ENCODE data around the gene MAPKBP1.

The MAPKBP1 gene

GRCh38 chr15:41799488-41799805 is 25.2 kb downstream of the MAPKBP1 start:
- no peak for DNase-seq (ENCODE audit: extremely low spot score)
- TF ChIP-seq FOXM1 (IDR thresholded peaks at IDR 0.05; ENCODE audit: borderline replicate concordance) (no peak), TARDBP (IDR thresholded peaks at IDR 0.05) (no peak), SUZ12 (IDR thresholded peaks at IDR 0.05) (no peak), ELF4 (IDR thresholded peaks at IDR 0.05) (no peak)
- TF ChIP-seq, protein P1, sequence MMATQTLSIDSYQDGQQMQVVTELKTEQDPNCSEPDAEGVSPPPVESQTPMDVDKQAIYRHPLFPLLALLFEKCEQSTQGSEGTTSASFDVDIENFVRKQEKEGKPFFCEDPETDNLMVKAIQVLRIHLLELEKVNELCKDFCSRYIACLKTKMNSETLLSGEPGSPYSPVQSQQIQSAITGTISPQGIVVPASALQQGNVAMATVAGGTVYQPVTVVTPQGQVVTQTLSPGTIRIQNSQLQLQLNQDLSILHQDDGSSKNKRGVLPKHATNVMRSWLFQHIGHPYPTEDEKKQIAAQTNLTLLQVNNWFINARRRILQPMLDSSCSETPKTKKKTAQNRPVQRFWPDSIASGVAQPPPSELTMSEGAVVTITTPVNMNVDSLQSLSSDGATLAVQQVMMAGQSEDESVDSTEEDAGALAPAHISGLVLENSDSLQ (IDR thresholded peaks at IDR 0.05): no peak
- POLR2A ChIA-PET: no interaction called here
- CTCF ChIA-PET: interaction anchor here (0.6 kb wide), 1 partner anchor 285 kb away, joined by 3 read pairs; no protein-coding TSS in a partner anchor

DNA sequence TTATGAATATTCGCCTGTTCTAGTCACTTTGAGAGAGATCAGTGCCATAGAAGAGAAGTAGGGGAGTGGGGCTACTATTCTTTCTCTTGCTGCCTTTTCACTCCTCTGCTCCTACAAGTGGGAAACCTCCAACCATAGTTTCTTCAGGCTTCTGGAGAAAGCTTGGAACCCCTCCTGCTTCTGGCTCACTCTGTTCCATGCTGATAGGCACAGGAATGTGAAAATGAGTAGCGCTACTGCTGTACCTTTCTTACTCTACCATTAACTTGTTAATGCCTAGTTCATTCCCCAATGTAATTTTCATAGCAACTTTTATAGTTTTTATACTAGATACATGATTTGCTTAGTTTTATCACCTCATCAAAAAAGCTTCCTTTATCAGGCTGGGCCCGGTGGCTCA is 26.9 kb downstream of the MAPKBP1 start:
- TF ChIP-seq HDGF (IDR thresholded peaks at IDR 0.05; ENCODE audit: borderline replicate concordance) (no peak), ELF4 (IDR thresholded peaks at IDR 0.05) (no peak), L3MBTL2 (conservative IDR thresholded peaks at IDR 0.05) (no peak), NFRKB (IDR thresholded peaks at IDR 0.05) (no peak)
- TF ChIP-seq, protein P1 (IDR thresholded peaks at IDR 0.05): no peak
- ChIA-PET CTCF (interaction anchor here (0.7 kb wide), 1 partner anchor 92 kb away, joined by 3 read pairs; no protein-coding TSS in a partner anchor), POLR2A (no interaction called here)
- DNase-seq (ENCODE audit: extremely low spot score): no peak

DNA sequence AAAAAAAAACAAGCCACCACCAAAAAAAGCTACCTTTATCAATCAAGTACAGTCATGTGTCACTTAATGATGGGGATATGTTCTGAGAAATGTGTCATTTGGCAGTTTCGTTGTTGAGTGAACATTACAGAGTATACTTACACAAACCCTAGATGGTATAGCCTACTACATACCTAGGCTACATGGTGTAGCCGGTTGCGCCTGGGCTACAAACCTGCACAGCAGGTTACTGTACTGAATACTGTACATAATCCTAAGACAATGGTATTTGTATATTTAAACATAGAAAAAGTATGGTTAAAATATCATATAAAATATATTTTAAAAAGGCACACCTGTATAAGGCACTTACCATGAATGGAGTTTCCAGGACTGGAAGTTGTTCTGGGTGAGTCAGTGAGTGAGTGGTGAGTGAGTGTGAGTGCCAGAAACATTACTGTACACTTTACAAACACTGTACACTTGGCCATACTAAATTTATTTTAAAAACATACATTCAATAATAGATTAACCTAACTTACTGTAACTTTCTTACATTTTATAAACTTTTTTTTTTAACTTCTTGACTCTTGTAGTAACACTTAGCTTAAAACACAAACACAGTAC is 27.7 kb downstream of the MAPKBP1 start:
- DNase-seq (ENCODE audit: extremely low spot score): no peak
- TF ChIP-seq L3MBTL2 (conservative IDR thresholded peaks at IDR 0.05): no peak
- no peak for TF ChIP-seq BHLHE40 (IDR thresholded peaks at IDR 0.05; ENCODE audit: borderline replicate concordance)
- ChIA-PET CTCF (interaction anchor here (1.5 kb wide), 1 partner anchor 27 kb away, joined by 5 read pairs; the partner anchor contains the start of gene MAPKBP1), POLR2A (no interaction called here)

- DNase-seq (ENCODE audit: extremely low spot score): no peak
- TF ChIP-seq BHLHE40 (IDR thresholded peaks at IDR 0.05; ENCODE audit: borderline replicate concordance): no peak
- TF ChIP-seq ARNT (IDR thresholded peaks at IDR 0.05): no peak
- TF ChIP-seq FOXM1 (IDR thresholded peaks at IDR 0.05; ENCODE audit: borderline replicate concordance): no peak
- no peak for TF ChIP-seq TARDBP (IDR thresholded peaks at IDR 0.05)
- TF ChIP-seq LEF1 (IDR thresholded peaks at IDR 0.05; ENCODE audit: borderline replicate concordance): no peak
- TF ChIP-seq CTBP1 (IDR thresholded peaks at IDR 0.05; ENCODE audit: borderline replicate concordance): no peak
- no peak for TF ChIP-seq SUZ12 (IDR thresholded peaks at IDR 0.05)
- POLR2A ChIA-PET: no interaction called here
- CTCF ChIA-PET: no interaction called here
Measured at GRCh38 chr15:41804361-41804760, 30.1 kb downstream of the MAPKBP1 start.

DNA sequence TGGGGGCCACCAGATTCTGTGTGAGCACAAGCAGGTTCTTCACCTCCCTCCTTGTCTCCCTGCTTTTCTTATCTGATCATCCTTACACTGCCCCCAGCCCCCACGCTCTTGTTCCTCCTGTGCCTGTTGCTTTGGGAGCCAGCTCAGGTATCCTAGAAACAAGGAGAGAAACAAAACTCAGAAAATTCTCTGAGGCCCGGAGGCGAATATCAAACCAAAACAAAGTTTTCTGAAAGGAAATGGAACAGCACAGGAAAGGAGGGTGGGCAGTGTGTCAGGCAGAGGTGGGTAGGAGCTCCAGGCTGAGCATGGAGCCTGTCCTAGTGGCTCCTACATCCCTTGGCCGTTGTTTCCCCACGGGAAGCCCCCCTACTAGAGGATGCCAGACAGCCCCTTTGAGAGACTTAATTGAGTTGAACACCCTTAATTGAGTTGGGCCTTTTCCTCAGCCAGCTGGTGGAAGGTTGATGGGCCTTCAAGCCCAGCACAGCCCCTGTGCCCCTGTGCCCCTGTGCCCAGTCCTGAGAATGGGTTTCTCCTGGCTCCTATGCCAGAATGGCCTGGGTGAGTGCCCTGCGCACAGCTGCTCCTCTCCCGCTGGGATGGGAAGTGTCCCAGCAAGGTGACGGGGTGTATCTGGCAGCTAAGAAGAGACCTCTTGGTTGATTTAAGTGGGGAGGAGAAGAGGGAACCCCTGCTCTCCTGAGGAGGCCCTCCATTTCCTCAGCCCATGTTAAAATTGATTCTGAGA is 30.8 kb downstream of the MAPKBP1 start:
- TF ChIP-seq CTBP1 (IDR thresholded peaks at IDR 0.05; ENCODE audit: borderline replicate concordance): no peak
- DNase-seq (ENCODE audit: extremely low spot score): no peak
- ChIA-PET CTCF (no interaction called here), POLR2A (interaction anchor here (1.0 kb wide), 1 partner anchor 12 kb away, joined by 3 read pairs; no protein-coding TSS in a partner anchor)

DNA sequence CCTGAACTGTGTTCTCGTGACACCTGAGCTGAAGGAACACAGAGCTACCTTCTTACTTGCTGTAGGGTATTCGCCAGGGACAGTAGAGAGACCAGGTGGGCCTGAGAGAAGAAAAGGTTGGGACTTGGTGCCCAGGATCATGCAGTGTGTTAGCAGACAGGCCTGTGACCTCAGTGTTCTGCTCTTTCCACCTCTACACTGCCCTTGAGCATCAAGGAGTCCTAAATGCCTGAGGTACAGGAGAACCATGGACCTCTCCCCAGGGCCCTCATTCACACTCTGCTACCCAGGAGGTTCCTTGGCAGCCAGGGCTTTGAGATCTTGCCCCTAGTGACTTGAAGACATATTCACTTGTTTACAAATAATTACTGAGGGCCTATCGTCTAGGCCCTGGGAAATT is 31.4 kb downstream of the MAPKBP1 start:
- CTCF ChIA-PET: no interaction called here
- TF ChIP-seq FOXM1 (IDR thresholded peaks at IDR 0.05; ENCODE audit: borderline replicate concordance): no peak
- TF ChIP-seq TARDBP (IDR thresholded peaks at IDR 0.05): no peak
- no peak for TF ChIP-seq NFRKB (IDR thresholded peaks at IDR 0.05)
- TF ChIP-seq SP1 (IDR thresholded peaks at IDR 0.05): no peak
- TF ChIP-seq HDGF (IDR thresholded peaks at IDR 0.05; ENCODE audit: borderline replicate concordance): no peak
- TF ChIP-seq, protein P1 (IDR thresholded peaks at IDR 0.05): no peak
- TF ChIP-seq ELF4 (IDR thresholded peaks at IDR 0.05): no peak
- TF ChIP-seq BHLHE40 (IDR thresholded peaks at IDR 0.05; ENCODE audit: borderline replicate concordance): no peak
- no peak for TF ChIP-seq SUZ12 (IDR thresholded peaks at IDR 0.05)
- no peak for TF ChIP-seq FOXK2 (IDR thresholded peaks at IDR 0.05)
- TF ChIP-seq LEF1 (IDR thresholded peaks at IDR 0.05; ENCODE audit: borderline replicate concordance): no peak
- no peak for TF ChIP-seq L3MBTL2 (conservative IDR thresholded peaks at IDR 0.05)
- no peak for TF ChIP-seq CTBP1 (IDR thresholded peaks at IDR 0.05; ENCODE audit: borderline replicate concordance)
- no peak for DNase-seq (ENCODE audit: extremely low spot score)
- POLR2A ChIA-PET: interaction anchor here (1.0 kb wide), 1 partner anchor 13 kb away, joined by 3 read pairs; no protein-coding TSS in a partner anchor

Measured in HEK293T (cell line).